NCI-H1436 treated with DMSO at 0.1 percent for 48 hours (cell line): ENCODE results near the gene ERVW-1.
"Not testable (repeated sequence)": the region's sequence is repeated elsewhere in the genome, so short reads cannot be mapped to it uniquely, and the experiment has no call there.

Experiments
- DNase-seq: peaks from one replicate; lab custom pipeline; 2025; lab: John Stamatoyannopoulos, UW

Gene ERVW-1, protein sequence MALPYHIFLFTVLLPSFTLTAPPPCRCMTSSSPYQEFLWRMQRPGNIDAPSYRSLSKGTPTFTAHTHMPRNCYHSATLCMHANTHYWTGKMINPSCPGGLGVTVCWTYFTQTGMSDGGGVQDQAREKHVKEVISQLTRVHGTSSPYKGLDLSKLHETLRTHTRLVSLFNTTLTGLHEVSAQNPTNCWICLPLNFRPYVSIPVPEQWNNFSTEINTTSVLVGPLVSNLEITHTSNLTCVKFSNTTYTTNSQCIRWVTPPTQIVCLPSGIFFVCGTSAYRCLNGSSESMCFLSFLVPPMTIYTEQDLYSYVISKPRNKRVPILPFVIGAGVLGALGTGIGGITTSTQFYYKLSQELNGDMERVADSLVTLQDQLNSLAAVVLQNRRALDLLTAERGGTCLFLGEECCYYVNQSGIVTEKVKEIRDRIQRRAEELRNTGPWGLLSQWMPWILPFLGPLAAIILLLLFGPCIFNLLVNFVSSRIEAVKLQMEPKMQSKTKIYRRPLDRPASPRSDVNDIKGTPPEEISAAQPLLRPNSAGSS

DNA sequence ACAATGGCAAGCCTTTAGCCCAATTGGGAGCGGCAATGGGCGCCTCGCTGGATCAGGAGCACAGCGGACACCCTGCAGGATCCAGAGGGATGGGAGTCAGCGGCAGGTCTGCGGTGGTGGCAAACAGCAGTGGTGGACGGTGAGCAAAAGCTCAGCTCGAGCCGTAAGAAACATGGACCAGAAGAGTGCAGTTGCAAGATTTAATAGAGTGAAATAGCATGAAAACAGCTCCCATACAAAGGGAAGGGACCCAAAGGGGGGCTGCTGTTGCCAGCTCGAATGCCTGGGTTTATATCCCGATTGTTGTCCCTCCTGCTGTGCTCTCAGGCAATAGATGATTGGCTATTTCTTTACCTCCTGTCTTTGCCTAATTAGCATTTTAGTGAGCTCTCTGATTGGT lies at the start of gene ERVW-1:
TSS of gene ERVW-1 (minus strand) at position 266 of the 400 bp plus-strand sequence. CDS start 7,565 bp downstream, outside the sequence.
- DNase-seq, result not testable (repeated sequence)

DNA sequence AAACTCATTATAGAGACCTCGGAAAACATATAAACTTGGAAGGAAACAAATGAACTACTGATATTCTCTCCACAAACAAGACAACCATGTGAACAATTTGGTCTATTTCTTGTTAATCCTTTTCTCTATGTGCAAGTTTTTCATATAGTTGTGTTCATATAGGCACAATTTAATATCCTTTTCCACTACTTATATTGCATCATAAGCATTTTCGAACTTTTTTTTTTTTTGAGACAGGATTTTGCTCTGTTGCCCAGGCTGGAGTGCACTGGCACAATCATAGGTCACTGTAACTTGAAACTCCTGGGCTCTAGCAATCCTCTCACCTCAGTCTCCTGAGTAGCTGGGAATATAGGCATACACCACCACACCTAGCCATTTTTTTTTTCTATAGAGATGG lies 45.4 kb upstream of the ERVW-1 start:
- no peak for DNase-seq

DNA sequence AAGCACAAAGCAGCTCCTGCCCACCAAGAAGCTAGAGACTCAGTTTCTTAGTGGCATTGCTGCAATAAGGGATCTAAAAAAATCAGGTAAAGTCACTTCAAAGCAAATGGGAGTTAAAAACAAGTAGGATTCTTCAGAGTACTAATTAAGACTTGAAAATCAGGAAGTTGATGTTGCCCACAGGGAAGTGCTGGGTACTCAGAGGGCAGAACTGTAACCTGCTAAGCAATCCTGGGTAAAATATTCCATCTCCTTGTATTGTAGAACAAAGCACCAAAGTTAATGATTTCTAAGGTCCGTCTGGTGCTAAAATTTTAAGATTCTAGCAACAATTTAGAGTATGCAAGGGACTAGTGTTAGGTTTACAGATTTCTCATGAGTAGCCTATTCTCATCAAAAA lies 42.3 kb upstream of the ERVW-1 start:
- no peak for DNase-seq

DNA sequence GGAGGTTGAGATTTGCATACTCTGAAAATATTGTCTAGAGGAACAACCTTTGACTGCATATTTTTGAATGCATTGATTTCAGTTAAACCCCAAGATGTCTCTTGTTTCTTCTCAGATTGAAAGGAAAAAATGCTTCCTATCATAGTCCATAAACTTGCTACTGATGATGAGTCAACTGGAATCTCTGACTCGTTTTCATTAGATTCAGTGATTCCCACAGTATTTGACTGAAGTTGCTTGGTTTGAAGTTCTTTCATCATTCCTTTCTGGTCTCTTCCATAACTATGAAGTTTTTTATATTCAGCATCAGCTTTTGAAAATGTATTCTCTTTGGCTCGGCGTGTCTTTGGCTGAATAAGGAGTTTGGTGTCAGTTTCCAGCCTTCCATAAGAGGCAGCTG lies 39.9 kb upstream of the ERVW-1 start:
- no peak for DNase-seq

DNA sequence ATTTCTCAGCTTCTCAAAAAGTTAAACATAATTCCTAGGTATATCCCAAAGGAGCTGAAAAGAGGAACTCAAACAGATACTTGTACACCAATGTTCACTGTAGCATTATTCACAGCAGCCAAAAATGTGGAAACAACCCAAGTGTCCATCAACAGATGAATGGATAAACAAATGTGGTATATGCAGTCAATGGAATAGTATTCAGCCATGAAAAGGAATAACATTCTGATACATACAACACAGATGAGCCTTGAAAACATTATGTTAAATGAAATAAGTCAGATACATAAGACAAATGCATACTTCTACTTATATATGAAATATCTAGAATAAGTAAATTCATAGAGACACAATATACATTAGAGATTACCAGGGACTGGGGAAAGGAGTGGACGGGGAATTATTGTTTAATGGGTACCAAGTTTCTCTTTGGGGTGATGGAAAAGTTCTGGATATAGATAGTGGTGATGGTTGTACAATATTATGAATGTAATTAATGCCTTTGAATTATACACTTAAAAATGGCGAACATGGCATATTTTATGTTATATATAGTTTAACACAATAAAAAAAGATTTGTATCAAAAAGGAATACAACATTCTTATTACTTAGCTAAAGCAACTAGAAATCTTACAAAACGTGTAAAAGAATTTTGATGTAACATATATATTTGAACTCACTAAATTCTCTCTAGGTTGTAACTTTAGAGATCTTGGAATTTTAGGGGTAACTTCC lies 35.6 kb upstream of the ERVW-1 start:
- no peak for DNase-seq

DNA sequence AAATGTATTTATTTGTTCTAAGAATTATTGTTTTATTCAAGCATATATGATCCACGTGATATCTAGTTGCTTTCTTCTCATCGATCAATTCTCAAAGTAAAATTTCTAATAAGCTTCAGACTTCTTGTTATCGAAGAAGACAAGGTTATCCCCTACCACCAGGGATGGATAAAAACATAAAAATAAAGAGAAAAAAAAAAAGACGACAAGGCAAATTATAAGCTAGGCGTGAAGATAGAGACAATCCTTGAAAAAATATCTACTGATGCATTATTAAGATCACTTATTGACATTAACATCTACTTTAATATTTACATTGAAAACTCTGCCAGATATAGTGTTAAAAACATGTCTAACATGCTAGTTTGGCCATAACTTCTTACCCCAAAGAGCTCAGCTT lies 31.2 kb upstream of the ERVW-1 start:
- DNase-seq, result no peak

DNA sequence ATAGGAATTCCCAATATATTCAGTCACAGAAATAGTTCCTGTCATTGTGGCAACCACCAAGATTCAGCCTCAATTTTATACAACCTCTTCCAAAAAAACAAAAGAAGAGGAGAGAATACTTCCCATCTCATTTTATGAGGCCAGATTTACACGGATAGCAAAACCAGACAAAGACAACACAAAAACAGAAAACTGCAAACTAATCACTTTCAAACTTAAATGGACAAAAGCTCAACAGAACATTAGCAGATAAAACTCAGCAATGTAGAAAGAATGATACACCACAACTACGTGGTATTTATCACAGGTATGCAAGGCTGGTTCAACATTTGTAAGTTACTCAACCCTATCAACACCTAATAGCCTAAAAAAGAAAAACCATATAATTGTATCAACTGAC lies 28.6 kb upstream of the ERVW-1 start:
- no peak for DNase-seq

DNA sequence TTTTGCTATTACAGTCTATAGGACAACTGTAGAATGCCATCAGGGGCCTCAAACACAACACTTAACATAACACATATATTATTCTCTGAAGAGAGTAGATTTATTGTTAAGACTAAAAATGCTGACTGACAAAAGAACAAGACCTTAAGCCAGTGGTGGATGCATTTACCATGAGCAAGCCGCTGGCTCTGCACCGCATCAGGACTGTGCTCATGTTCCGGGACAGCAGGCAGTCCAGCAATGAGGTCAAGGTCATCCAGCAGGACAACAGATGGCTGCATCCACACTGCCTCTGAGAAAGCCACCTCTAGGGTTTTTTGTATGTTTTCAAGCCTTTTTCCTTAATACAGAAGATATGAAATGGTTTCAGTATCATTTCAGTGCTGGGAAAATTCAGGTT lies 26.8 kb upstream of the ERVW-1 start:
- no peak for DNase-seq

DNA sequence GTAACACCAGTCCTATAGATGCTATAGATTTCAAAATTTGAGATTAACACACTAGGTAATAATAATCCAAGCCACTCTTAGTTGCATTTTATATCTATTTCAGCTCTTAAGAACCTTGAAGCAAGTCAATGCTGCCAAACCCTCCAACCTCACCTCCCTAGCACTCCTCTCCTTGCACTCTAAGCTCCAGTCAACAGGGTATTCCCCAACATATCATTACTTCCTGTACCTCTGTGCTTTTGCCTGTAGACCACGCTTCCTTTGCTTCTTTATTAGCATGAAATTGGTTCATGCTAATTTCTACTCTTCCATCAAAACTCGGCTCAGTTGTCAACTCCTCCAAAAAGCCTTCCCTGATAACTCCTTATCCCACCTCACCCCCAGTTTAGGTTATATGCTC lies 26.0 kb upstream of the ERVW-1 start:
- DNase-seq, result no peak

DNA sequence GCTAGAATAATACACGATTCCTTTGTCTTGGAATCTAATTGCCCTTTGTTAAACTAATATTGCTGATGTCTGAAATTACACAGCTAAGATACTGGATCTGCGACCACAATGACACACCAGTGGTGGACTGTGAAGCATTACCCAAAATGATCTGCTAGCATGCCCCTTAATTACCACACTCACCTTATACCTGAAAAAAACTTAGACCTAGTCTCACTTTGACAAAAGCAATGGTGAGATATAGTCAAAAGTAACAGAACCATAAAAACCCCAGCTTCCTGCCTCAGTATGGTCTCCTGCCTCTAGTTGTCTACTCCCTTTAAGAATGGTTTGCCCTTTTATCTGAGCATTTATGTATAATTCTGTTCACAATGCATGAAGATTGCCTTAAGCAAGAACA lies 20.8 kb upstream of the ERVW-1 start:
- no peak for DNase-seq

DNA sequence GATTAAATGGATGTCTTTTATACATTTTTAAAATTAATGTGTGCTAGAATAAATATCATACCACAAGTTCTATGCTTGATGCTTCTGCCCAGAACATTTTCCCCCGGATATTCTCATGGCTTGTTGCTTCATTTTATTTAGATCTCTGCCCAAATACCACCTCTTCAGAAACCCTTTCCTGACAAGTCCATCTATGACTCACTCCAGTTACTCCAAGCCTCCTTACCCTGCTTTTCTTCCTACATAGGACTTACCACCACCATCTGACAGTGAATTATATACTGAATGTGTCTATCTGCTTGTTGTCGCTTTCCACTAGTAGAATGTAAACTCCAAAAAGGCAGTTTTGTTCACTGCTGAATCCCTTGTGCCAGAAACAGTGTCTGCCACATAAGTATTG lies 19.1 kb upstream of the ERVW-1 start:
- no peak for DNase-seq

DNA sequence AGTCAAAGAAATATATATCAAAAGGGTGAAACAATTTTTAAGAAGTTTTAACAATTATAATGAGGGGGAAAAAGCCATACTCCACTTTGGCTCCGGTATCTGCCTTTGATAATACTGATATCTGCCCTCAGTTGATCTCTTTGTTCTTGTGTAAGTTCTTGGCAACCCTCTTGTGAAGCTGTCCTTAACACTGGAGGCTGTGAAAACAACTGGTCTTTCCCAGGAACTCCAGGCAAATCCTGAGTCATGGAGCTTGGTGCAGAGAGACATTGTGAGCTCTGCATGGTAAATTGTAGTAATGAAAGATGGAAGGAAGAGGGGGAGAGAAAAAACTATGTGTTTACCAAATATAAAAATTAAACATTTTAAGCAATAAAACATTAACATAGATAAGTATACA lies 11.9 kb upstream of the ERVW-1 start:
- no peak for DNase-seq

DNA sequence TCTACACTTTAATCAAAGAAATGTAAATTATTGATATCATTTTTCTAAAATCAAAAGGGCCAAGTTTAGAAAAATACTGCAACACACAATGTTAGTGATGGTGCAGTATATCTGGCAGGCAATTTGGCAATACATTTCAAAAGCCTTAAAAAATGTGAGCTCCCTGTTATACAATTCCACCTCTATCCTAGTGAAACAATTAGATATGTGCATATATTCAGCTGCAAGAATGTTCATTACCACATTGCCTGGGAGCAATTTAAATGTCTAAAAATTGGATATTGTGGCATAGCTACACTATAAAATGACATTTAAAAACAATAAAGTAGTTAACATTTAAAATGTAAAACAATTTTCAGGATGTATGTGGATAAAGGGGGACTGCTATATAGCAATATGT lies 10.1 kb upstream of the ERVW-1 start:
- DNase-seq, result no peak

DNA sequence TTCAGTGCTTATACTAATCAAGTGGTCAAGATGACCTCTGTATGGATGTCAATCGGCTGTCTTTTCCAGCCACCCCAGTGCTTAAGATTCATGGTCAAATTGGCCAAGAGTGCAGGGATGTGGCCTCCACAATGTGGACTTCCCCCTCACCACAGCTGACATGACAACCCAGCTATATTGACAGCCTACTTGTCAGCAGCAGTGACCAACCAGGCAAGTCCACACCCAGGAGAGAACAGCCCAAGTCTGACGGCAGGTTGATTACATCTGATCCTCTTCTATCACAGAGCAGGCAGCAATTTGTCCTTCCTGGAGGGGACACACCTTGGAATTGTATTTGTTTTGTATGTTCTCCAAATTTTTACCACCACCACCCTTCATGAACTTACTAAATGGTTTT lies 8.2 kb upstream of the ERVW-1 start:
- no peak for DNase-seq

DNA sequence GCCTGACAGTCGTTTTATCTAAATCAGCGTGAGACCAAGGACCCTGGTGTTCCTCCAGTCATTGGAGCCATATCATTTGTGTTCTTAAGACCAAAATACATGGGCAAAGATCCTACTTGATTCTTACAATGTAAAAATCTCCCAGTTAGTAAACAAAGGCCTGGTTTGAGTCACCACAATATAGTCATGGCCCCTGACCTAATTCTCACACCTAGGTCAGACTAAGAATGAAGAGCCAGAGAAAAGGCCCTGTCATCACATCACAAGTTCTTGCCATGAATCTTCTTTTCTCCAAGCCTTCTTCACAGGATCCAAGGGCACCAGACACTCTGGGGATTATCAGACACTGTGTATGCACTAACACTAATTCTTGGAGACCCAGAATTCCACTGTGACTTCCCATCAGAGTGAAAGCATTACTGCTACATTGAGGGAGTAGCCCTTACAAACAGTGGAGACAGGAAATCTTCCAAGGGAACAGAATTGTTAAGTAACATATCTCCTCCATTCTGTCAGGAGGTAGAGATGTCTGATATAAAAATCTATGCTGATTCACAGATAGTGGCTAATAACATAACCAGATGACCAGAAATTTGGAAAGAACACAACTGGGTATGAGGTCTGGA lies 7.6 kb upstream of the ERVW-1 start:
- DNase-seq, result no peak

DNA sequence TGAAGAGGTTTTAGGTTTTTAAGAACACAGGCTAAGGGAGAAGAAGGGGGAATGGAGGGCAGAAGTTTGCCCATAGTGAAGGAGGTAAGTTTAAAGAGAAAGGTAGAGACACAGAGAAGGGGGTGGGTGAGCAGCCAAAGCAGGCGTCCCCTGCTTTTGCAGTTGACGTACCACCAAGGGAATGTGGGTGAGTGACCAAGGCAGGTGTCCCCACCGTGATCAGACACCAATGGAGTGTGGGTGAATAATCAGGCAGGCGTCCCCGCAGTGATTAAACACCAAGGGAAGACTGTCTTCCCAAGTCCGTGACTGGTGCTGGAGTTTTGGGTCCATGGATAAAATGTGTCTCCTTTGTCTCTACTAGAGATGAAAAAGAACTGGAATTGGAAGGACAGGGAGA lies 6.5 kb upstream of the ERVW-1 start:
- DNase-seq, result not testable (repeated sequence)

DNA sequence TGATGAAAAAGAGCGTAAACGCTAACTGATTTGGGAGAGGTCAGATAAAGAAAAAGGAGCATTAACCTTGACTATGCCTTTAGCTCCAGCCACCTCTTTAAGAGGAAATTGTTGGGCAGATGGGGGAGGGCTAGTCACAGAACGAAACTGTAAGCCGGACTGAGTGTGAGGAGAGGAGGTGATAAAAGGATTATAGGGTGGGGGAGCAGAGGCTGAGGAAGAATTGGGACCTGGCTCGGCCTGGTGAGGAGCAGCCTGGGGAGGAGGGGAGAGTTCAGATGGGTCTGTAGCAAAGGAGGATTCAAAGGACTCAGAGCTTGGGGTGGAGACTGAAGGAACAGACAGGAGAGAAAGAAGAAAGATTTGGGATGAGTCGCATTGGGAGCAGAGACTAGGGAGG lies 5.9 kb upstream of the ERVW-1 start:
- not testable (repeated sequence) for DNase-seq

DNA sequence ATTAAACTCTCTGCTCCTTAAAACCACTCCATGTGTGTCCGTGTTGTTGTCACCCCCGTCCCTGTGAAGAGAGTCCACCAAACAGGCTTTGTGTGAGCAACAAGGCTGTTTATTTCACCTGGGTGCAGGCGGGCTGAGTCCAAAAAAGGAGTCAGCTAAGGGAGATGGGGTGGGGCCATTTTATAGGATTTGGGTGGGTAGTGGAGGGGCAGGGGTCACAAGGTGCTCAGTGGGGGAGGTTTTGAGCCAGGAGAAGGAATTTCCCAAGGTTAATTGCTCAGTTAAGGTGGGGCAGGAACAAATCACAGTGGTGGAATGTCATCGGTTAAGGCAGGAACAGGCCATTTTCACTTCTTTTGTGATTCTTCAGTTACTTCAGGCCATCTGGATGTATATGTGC lies 1.4 kb upstream of the ERVW-1 start:
- not testable (repeated sequence) for DNase-seq

DNA sequence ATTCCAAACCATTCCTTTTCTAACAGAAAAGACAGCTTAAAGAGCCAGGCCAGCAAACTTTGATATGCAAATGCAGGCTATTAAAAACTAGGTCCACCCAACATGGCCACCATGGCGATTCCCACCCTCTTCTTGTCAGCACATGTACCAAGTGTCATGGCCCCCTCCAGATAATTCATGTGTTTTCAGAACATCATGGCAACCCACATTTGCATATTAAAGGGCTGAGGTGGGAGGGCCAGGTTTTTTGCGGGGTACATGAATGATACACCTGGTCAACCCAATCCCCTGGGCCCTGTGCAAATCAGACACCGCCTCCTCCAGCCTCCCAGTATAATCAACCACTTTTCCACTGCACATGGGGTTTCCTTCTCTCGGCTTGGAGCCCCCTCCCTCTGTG lies 965 bp upstream of the ERVW-1 start:
- DNase-seq, result no peak

DNA sequence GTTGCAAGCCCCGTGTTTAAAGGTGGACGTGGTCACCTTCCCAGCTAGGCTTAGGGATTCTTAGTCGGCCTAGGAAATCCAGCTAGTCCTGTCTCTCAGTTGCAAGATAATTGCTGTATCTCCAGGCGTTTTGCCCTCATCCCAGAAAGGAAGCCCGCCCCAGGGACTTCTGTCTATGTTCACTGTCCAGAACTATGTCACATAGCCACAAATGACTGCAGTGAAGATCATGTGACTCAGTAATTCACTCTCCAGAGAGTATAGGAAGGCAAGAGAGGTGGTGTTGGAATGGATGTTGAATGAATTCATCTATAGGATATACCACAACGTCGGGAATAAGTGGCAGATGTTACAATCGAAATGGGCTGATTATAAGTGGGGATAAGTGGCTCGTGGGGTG lies 349 bp upstream of the ERVW-1 start:
- DNase-seq, result no peak

DNA sequence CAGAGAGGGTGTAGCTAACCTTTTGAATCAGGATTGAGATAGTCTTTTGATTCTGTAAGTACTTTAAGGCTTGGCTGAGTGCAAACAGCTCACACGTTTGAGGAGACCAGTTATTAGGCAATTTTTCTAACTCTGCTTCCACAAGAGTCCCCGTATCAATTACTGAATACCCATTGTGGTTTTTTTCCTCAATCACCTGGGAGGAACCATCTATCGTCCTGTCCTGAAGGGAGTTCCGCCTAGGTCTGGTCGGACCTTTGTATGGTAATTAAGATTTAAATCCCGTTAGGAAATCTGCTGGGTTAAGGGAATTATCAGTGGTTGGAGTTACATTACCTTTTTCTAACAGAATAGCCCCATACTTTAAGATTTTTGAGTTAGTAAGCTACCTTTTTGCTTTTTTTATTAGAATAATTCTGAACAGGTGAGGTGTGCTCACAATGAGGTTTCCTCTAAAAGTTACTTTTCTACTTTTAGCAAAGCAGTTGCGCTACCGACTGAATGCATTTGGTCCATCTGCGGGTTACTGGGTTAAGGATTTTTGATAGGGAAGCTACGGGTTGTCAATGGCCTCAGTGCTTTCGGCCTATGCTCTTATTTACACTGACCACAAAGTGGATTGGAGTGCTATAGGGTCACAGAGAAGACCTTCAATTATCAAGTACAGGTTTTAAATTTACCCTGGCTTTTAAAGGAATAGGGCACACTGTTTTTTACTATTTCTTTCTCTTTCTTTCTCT lies 1.7 kb downstream of the ERVW-1 start:
- DNase-seq, result not testable (repeated sequence)

DNA sequence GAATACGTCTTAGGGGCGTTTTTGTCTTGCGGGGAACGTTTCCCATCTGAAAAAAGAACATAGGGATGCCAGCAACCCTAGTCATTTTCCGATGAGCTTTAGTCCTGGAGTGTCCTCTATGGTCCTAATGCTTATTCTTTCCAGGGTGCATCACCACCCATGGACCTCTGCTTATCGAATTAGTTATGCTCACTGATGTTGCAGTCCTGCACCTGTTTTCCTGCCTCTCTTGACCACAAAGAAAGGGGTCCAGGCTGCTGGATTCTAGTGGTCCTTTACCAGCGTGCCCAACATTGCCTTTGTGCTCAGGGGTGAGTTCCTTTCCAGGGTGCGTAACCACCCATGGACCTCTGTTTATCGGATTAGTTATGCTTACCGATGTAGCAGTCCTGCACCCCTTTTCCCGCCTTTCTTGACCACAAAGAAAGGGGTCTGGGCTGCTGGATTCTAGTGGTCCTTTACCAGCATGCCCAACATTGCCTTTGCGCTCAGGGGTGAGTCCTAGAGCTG lies 2.4 kb downstream of the ERVW-1 start:
- not testable (repeated sequence) for DNase-seq
